Natural killer cell (primary cell): ENCODE measurements around the gene ADGRV1. TPM values are rescaled to one million over a fixed set of nuclear protein-coding genes. Genes with fewer than 3 reads are reported as not detected.
"Not testable (repeated sequence)": the region's sequence is repeated elsewhere in the genome, so short reads cannot be mapped to it uniquely, and the experiment has no call there.

Source experiments
- ATAC-seq, 3 donors: fragments of 150-1000 bp in 2 of 3; fragments of 200-7000 bp in 1 of 3; cut with Tn5 transposase; 1 replicate in 1 of 3; 2 replicates in 2 of 3; pipeline ENCODE4 v1.10.0; 2021; ENCODE audit warnings: mild to moderate bottlenecking in 2 of 3, moderate library complexity in 2 of 3
- DNase-seq, 2 donors: peaks; one replicate each; pipeline versions ENCODE4 v3.0.0 to v3.0.0-alpha.2; 2013 to 2021; ENCODE audit warnings: mixed read lengths in 1 of 2
- H3K27ac ChIP-seq: one replicate; pipeline ENCODE4 v1.5.1; 2013; ENCODE audit warnings: mild to moderate bottlenecking, low read length
- H3K27me3 ChIP-seq: one replicate; pipeline ENCODE4 v1.6.1; 2013; ENCODE audit warnings: low read length; ENCODE audit not compliant: control insufficient read depth, insufficient read depth
- H3K36me3 ChIP-seq: one replicate; pipeline ENCODE4 v1.6.1; 2013; ENCODE audit warnings: low read length; ENCODE audit not compliant: control insufficient read depth, insufficient read depth
- H3K4me1 ChIP-seq: one replicate; pipeline ENCODE4 v1.6.1; 2013; ENCODE audit warnings: low read length; ENCODE audit not compliant: control insufficient read depth, insufficient read depth
- H3K4me3 ChIP-seq: one replicate; pipeline ENCODE4 v1.5.1; 2013; ENCODE audit warnings: low read length
- H3K9me3 ChIP-seq: one replicate; pipeline ENCODE4 v1.6.1; 2013; ENCODE audit warnings: low read length; ENCODE audit not compliant: control insufficient read depth, insufficient read depth
- H3K27ac Mint-ChIP-seq, 2 donors: one replicate each; pipeline ENCODE4 v1.8.0; 2022; ENCODE audit warnings: mild to moderate bottlenecking in 2 of 2, mixed read lengths in 2 of 2, moderate library complexity in 1 of 2
- H3K27me3 Mint-ChIP-seq, 2 donors: one replicate each; pipeline ENCODE4 v1.8.0; 2022; ENCODE audit warnings: low read depth in 2 of 2, mixed read lengths in 2 of 2
- H3K36me3 Mint-ChIP-seq: one replicate; pipeline ENCODE4 v1.8.0; 2022; ENCODE audit warnings: mixed read lengths
- H3K4me1 Mint-ChIP-seq, 2 donors: one replicate each; pipeline ENCODE4 v1.8.0; 2022; ENCODE audit warnings: mixed read lengths in 2 of 2
- H3K4me3 Mint-ChIP-seq: one replicate; pipeline ENCODE4 v1.8.0; 2022; ENCODE audit warnings: mild to moderate bottlenecking, moderate library complexity, mixed read lengths
- H3K9me3 Mint-ChIP-seq, 2 donors: one replicate each; pipeline ENCODE4 v1.8.0; 2022; ENCODE audit warnings: mixed read lengths in 2 of 2
- WGBS: methylation state at CpG from one replicate; pipeline ENCODE4 v1.1.7; 2013; ENCODE audit warnings: missing lambda C conversion rate; ENCODE audit not compliant: insufficient coverage; 5-methylcytosine and 5-hydroxymethylcytosine counted together
- intact Hi-C: fragments of 100-400 bp; cut with micrococcal nuclease; formaldehyde crosslinking; loops from one replicate; pipeline ENCODE4 v1.14.2; 2022
- total RNA-seq, 4 donors: library from RNA; stranded (reverse); fragments of 120-200 nt in 1 of 4; gene quantifications; one replicate each; pipeline versions ENCODE4 v1.2.3 to v1.2.4, GENCODE V29; 2013 to 2022
- TF ChIP-seq, protein P1 (sequence below): fragments of 200-600 bp; IDR thresholded peaks from one replicate; pipeline ENCODE4 v1.8.0; 2022; ENCODE audit warnings: antibody characterized with exemption

ADGRV1 gene
- total RNA-seq, 3 donors from 2014 or later (not counting 1 experiment from before 2014, with no cell fraction given): 0.50 to 0.71 TPM; not detected in 1

GRCh38 chr5:90967443-90967842, 408.8 kb downstream of the ADGRV1 start:
- ATAC-seq: no peak
- 43% methylated on average over 2 of the region's 2 CpGs for WGBS
- H3K27me3 Mint-ChIP-seq: peaks cover 17 to 24% of the 10 kb centered on the region in 2 donors
- no peak overlapping the region for H3K4me3 ChIP-seq
- no peak overlapping the region for H3K4me3 Mint-ChIP-seq
- no peak overlapping the region for H3K27ac Mint-ChIP-seq
- H3K4me1 ChIP-seq: no peaks in the 10 kb centered on the region
- TF ChIP-seq, protein P1, sequence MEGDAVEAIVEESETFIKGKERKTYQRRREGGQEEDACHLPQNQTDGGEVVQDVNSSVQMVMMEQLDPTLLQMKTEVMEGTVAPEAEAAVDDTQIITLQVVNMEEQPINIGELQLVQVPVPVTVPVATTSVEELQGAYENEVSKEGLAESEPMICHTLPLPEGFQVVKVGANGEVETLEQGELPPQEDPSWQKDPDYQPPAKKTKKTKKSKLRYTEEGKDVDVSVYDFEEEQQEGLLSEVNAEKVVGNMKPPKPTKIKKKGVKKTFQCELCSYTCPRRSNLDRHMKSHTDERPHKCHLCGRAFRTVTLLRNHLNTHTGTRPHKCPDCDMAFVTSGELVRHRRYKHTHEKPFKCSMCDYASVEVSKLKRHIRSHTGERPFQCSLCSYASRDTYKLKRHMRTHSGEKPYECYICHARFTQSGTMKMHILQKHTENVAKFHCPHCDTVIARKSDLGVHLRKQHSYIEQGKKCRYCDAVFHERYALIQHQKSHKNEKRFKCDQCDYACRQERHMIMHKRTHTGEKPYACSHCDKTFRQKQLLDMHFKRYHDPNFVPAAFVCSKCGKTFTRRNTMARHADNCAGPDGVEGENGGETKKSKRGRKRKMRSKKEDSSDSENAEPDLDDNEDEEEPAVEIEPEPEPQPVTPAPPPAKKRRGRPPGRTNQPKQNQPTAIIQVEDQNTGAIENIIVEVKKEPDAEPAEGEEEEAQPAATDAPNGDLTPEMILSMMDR: no peak
- no peaks in the 10 kb centered on the region for H3K9me3 Mint-ChIP-seq
- DNase-seq: no peak
- no peaks in the 10 kb centered on the region for H3K36me3 Mint-ChIP-seq
- no peak overlapping the region for H3K27ac ChIP-seq
- no peaks in the 10 kb centered on the region for H3K9me3 ChIP-seq
- no peaks in the 10 kb centered on the region for H3K36me3 ChIP-seq
- peaks cover 2% of the 10 kb centered on the region for H3K27me3 ChIP-seq
- intact Hi-C loops: no loop called here
- no peaks in the 10 kb centered on the region for H3K4me1 Mint-ChIP-seq

GRCh38 chr5:90967851-90968250, 409.3 kb downstream of the ADGRV1 start:
- H3K4me3 Mint-ChIP-seq: no peak overlapping the region
- Histone ChIP-seq H3K27me3 (peaks cover 2% of the 10 kb centered on the region), H3K4me1 (no peaks in the 10 kb centered on the region), H3K36me3 (no peaks in the 10 kb centered on the region), H3K9me3 (no peaks in the 10 kb centered on the region), H3K27ac (no peak overlapping the region), H3K4me3 (no peak overlapping the region)
- ATAC-seq (no peak), DNase-seq (no peak)
- no peak overlapping the region for H3K27ac Mint-ChIP-seq
- 53% methylated on average over 4 of the region's 4 CpGs for WGBS
- H3K4me1 Mint-ChIP-seq: no peaks in the 10 kb centered on the region
- peaks cover 17 to 28% of the 10 kb centered on the region in 2 donors for H3K27me3 Mint-ChIP-seq
- H3K9me3 Mint-ChIP-seq: peaks cover 0 to 3% of the 10 kb centered on the region in 2 donors
- H3K36me3 Mint-ChIP-seq: no peaks in the 10 kb centered on the region
- TF ChIP-seq, protein P1: no peak
- intact Hi-C loops: no loop called here

DNA sequence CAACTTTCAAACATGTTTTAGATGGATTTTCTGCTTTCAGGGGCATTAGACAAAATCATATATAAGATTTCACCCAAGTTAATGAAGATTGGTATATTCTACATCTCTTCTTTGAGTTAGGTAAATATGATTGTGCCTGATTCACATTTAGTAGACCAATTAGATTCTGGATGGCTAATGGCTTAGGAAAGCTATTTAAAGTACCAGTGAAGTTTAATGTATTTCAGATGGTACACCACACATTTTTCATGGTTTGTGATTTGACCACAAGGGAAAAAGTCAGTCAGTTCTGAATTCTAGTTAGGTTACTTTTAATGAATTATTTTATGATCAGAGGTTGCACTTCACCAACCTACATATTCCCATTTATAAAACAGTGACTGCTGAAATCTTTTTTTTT, 409.7 kb downstream of the ADGRV1 start:
- peaks cover 2% of the 10 kb centered on the region for H3K27me3 ChIP-seq
- Mint-ChIP-seq H3K27me3 (peaks cover 17 to 28% of the 10 kb centered on the region in 2 donors), H3K27ac (no peak overlapping the region), H3K4me1 (no peaks in the 10 kb centered on the region), H3K4me3 (no peak overlapping the region), H3K9me3 (peaks cover 0 to 3% of the 10 kb centered on the region in 2 donors), H3K36me3 (no peaks in the 10 kb centered on the region)
- no peak overlapping the region for H3K4me3 ChIP-seq
- no peak for ATAC-seq
- no peak for DNase-seq
- TF ChIP-seq, protein P1: no peak
- no peaks in the 10 kb centered on the region for H3K9me3 ChIP-seq
- H3K27ac ChIP-seq: no peak overlapping the region
- H3K4me1 ChIP-seq: no peaks in the 10 kb centered on the region
- H3K36me3 ChIP-seq: no peaks in the 10 kb centered on the region
- intact Hi-C loops: no loop called here

- H3K27me3 ChIP-seq, H3K9me3 Mint-ChIP-seq, ATAC-seq, H3K36me3 ChIP-seq, H3K36me3 Mint-ChIP-seq, H3K27ac ChIP-seq, H3K4me3 Mint-ChIP-seq, H3K27ac Mint-ChIP-seq, H3K4me1 ChIP-seq, H3K9me3 ChIP-seq, DNase-seq, H3K4me1 Mint-ChIP-seq, intact Hi-C loops, H3K4me3 ChIP-seq: not testable (repeated sequence)
- WGBS: 89% methylated on average over 11 of the region's 11 CpGs
- peaks cover 17 to 24% of the 10 kb centered on the region in 2 donors for H3K27me3 Mint-ChIP-seq
These were observed 411.3 kb downstream of the ADGRV1 start for GRCh38 chr5:90969945-90970344.
